Liver (tissue), 3 donors: ENCODE measurements around the gene C2CD4C.
"Not testable (repeated sequence)": the region's sequence is repeated elsewhere in the genome, so short reads cannot be mapped to it uniquely, and the experiment has no call there.

Experiments
- EGR1 ChIP-seq, 2 donors: IDR thresholded peaks; 2 replicates each; pipeline ENCODE4 v1.6.1; 2016 to 2018; ENCODE audit warnings: antibody characterized with exemption in 2 of 2, low read depth in 2 of 2
- HNF4A ChIP-seq, 2 donors: conservative IDR thresholded peaks; 2 replicates each; pipeline ENCODE4 v1.6.1; 2016; ENCODE audit warnings: antibody characterized with exemption in 2 of 2, mild to moderate bottlenecking in 2 of 2
- HNF4G ChIP-seq: IDR thresholded peaks from 2 replicates; pipeline ENCODE4 v1.6.1; 2016; ENCODE audit warnings: antibody characterized with exemption
- RAD21 ChIP-seq, 2 donors: IDR thresholded peaks; 2 replicates each; pipeline ENCODE4 v1.6.1; 2016; ENCODE audit warnings: antibody characterized with exemption in 2 of 2, mild to moderate bottlenecking in 2 of 2
- REST ChIP-seq: IDR thresholded peaks from 2 replicates; pipeline ENCODE4 v1.6.1; 2016; ENCODE audit warnings: antibody characterized with exemption, mild to moderate bottlenecking
- SP1 ChIP-seq: IDR thresholded peaks from 2 replicates; pipeline ENCODE4 v1.6.1; 2018; ENCODE audit warnings: antibody characterized with exemption, mild to moderate bottlenecking
- TAF1 ChIP-seq: conservative IDR thresholded peaks from 2 replicates; pipeline ENCODE4 v1.6.1; 2016; ENCODE audit warnings: antibody characterized with exemption, mild to moderate bottlenecking
- YY1 ChIP-seq: IDR thresholded peaks from 2 replicates; pipeline ENCODE4 v1.6.1; 2016; ENCODE audit warnings: antibody characterized with exemption, mild to moderate bottlenecking
- TF ChIP-seq, protein P1 (sequence below): fragments of 150-350 bp; IDR thresholded peaks from 2 replicates; pipeline ENCODE4 v1.5.1; 2017; ENCODE audit warnings: improper control_type of control experiment, low read depth, low read length; ENCODE audit not compliant: missing input control
- TF ChIP-seq, protein P2 (sequence below): IDR thresholded peaks from 2 replicates; pipeline ENCODE4 v1.6.1; 2016; ENCODE audit warnings: antibody characterized with exemption
- donor health status: healthy.
- donor health status: healthy.

DNA sequence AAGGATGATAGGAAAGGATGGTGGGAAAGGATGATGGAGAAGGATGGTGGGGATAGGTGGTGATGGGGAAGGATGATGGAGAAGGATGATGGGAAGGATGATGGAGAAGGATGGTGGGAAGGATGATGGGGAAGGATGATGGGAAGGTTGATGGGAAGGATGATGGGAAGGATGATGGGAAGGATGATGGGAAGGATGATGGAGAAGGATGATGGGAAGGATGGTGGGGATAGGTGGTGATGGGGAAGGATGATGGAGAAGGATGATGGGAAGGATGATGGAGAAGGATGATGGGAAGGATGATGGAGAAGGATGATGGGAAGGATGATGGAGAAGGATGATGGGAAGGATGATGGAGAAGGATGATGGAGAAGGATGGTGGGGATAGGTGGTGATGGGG, 15.4 kb downstream of the C2CD4C start:
- TF ChIP-seq, protein P1, sequence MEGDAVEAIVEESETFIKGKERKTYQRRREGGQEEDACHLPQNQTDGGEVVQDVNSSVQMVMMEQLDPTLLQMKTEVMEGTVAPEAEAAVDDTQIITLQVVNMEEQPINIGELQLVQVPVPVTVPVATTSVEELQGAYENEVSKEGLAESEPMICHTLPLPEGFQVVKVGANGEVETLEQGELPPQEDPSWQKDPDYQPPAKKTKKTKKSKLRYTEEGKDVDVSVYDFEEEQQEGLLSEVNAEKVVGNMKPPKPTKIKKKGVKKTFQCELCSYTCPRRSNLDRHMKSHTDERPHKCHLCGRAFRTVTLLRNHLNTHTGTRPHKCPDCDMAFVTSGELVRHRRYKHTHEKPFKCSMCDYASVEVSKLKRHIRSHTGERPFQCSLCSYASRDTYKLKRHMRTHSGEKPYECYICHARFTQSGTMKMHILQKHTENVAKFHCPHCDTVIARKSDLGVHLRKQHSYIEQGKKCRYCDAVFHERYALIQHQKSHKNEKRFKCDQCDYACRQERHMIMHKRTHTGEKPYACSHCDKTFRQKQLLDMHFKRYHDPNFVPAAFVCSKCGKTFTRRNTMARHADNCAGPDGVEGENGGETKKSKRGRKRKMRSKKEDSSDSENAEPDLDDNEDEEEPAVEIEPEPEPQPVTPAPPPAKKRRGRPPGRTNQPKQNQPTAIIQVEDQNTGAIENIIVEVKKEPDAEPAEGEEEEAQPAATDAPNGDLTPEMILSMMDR: not testable (repeated sequence)
- TF ChIP-seq TAF1; REST; EGR1 (IDR thresholded peaks at IDR 0.05; ENCODE audit: low read depth in 2 of 2); YY1; SP1; HNF4A (conservative IDR thresholded peaks at IDR 0.05); RAD21 (IDR thresholded peaks at IDR 0.05); HNF4G: not testable (repeated sequence)
- TF ChIP-seq, protein P2, sequence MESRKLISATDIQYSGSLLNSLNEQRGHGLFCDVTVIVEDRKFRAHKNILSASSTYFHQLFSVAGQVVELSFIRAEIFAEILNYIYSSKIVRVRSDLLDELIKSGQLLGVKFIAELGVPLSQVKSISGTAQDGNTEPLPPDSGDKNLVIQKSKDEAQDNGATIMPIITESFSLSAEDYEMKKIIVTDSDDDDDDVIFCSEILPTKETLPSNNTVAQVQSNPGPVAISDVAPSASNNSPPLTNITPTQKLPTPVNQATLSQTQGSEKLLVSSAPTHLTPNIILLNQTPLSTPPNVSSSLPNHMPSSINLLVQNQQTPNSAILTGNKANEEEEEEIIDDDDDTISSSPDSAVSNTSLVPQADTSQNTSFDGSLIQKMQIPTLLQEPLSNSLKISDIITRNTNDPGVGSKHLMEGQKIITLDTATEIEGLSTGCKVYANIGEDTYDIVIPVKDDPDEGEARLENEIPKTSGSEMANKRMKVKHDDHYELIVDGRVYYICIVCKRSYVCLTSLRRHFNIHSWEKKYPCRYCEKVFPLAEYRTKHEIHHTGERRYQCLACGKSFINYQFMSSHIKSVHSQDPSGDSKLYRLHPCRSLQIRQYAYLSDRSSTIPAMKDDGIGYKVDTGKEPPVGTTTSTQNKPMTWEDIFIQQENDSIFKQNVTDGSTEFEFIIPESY: not testable (repeated sequence)
